ENCODE data around the gene RHOXF1.
"Not testable (repeated sequence)": the region's sequence is repeated elsewhere in the genome, so short reads cannot be mapped to it uniquely, and the experiment has no call there.

GRCh38 chrX:120150109-120150744, 34.5 kb upstream of the RHOXF1 start:
- not testable (repeated sequence) for TF ChIP-seq CTCF, POLR2A, EP300 (IDR thresholded peaks at IDR 0.05)
